ENCODE data around the gene SRC. TPM values are rescaled to one million over a fixed set of nuclear protein-coding genes. Genes with fewer than 3 reads are reported as not detected.

Gene SRC
- total RNA-seq, 1 experiment from 2014 or later, result 23.3 TPM

- DNase-seq (ENCODE audit: low spot score), result no peak
- intact Hi-C loops (cut with micrococcal nuclease; ENCODE audit: unreplicated experiment), result no loop called here
- POLR2A ChIA-PET (ENCODE audit: low non-redundant PET), result no interaction called here
- H3K27ac ChIP-seq (ENCODE audit: low read depth, low read length, poor library complexity, severe bottlenecking), result no peak overlapping the region
- H3K4me3 ChIP-seq (ENCODE audit: low read depth, low read length, poor library complexity, severe bottlenecking), result no peak overlapping the region
- CTCF ChIA-PET, result no interaction called here
- no peaks in the 10 kb centered on the region for H3K27me3 ChIP-seq (replicated peaks; ENCODE audit: insufficient read depth, low read depth, low read length, poor library complexity)
- TF ChIP-seq CTCF (conservative IDR thresholded peaks at IDR 0.05; ENCODE audit: low read depth, low read length), result no peak
- no peak for TF ChIP-seq EZH2 (IDR thresholded peaks at IDR 0.05; ENCODE audit: borderline replicate concordance, low read depth, low read length, poor library complexity, severe bottlenecking)
- H3K36me3 ChIP-seq (ENCODE audit: insufficient read depth, low read length, poor library complexity, severe bottlenecking), result no peaks in the 10 kb centered on the region
- BruUV-seq (replicated peaks), result no TSS peak
- no peaks in the 10 kb centered on the region for H3K4me1 ChIP-seq (ENCODE audit: insufficient read depth, low read length, poor library complexity, severe bottlenecking)
- no peaks in the 10 kb centered on the region for H3K9me3 ChIP-seq (ENCODE audit: low read depth, low read length, poor library complexity, severe bottlenecking)
These were observed 27.2 kb downstream of the SRC start for GRCh38 chr20:37373020-37373598.

- Histone ChIP-seq H3K9me3 (ENCODE audit: low read depth, low read length, poor library complexity, severe bottlenecking) (no peaks in the 10 kb centered on the region), H3K36me3 (ENCODE audit: insufficient read depth, low read length, poor library complexity, severe bottlenecking) (no peaks in the 10 kb centered on the region), H3K27me3 (replicated peaks; ENCODE audit: insufficient read depth, low read depth, low read length, poor library complexity) (no peaks in the 10 kb centered on the region), H3K4me3 (ENCODE audit: low read depth, low read length, poor library complexity, severe bottlenecking) (no peak overlapping the region), H3K4me1 (ENCODE audit: insufficient read depth, low read length, poor library complexity, severe bottlenecking) (no peaks in the 10 kb centered on the region), H3K27ac (ENCODE audit: low read depth, low read length, poor library complexity, severe bottlenecking) (no peak overlapping the region)
- intact Hi-C loops (cut with micrococcal nuclease; ENCODE audit: unreplicated experiment), result no loop called here
- DNase-seq (ENCODE audit: low spot score), result no peak
- CTCF ChIA-PET, result no interaction called here
- TF ChIP-seq CTCF (conservative IDR thresholded peaks at IDR 0.05; ENCODE audit: low read depth, low read length) (no peak), EZH2 (IDR thresholded peaks at IDR 0.05; ENCODE audit: borderline replicate concordance, low read depth, low read length, poor library complexity, severe bottlenecking) (no peak)
- no TSS peak for BruUV-seq (replicated peaks)
- POLR2A ChIA-PET (ENCODE audit: low non-redundant PET), result no interaction called here
These were observed 29.3 kb downstream of the SRC start for GRCh38 chr20:37375227-37375626.

- no peak for DNase-seq (ENCODE audit: low spot score)
- CTCF ChIA-PET, result no interaction called here
- intact Hi-C loops (cut with micrococcal nuclease; ENCODE audit: unreplicated experiment), result no loop called here
- no peak for TF ChIP-seq EZH2 (IDR thresholded peaks at IDR 0.05; ENCODE audit: borderline replicate concordance, low read depth, low read length, poor library complexity, severe bottlenecking)
- TF ChIP-seq CTCF (conservative IDR thresholded peaks at IDR 0.05; ENCODE audit: low read depth, low read length), result no peak
- Histone ChIP-seq H3K36me3 (ENCODE audit: insufficient read depth, low read length, poor library complexity, severe bottlenecking) (no peaks in the 10 kb centered on the region), H3K27ac (ENCODE audit: low read depth, low read length, poor library complexity, severe bottlenecking) (no peak overlapping the region), H3K4me1 (ENCODE audit: insufficient read depth, low read length, poor library complexity, severe bottlenecking) (no peaks in the 10 kb centered on the region), H3K4me3 (ENCODE audit: low read depth, low read length, poor library complexity, severe bottlenecking) (no peak overlapping the region), H3K9me3 (ENCODE audit: low read depth, low read length, poor library complexity, severe bottlenecking) (no peaks in the 10 kb centered on the region), H3K27me3 (replicated peaks; ENCODE audit: insufficient read depth, low read depth, low read length, poor library complexity) (no peaks in the 10 kb centered on the region)
- BruUV-seq (replicated peaks), result no TSS peak
- POLR2A ChIA-PET (ENCODE audit: low non-redundant PET), result interaction anchor here (0.5 kb wide), 1 partner anchor 91 kb away, joined by 5 read pairs; no protein-coding TSS in a partner anchor
These were observed 30.4 kb downstream of the SRC start for GRCh38 chr20:37376324-37376723.

Measured in A673 (cell line).